Activated naive CD8-positive, alpha-beta T cell treated with anti-CD3 and anti-CD28 coated beads, Interleukin-2, amount 50 U/mL, for 16 hours (primary cell): ENCODE measurements around the gene LIG3.
"Not testable (repeated sequence)": the region's sequence is repeated elsewhere in the genome, so short reads cannot be mapped to it uniquely, and the experiment has no call there.

Source experiments
- DNase-seq: peaks from one replicate; pipeline ENCODE4 v3.0.0-alpha.2; 2020; ENCODE audit warnings: low read depth, low spot score

The LIG3 gene

DNA sequence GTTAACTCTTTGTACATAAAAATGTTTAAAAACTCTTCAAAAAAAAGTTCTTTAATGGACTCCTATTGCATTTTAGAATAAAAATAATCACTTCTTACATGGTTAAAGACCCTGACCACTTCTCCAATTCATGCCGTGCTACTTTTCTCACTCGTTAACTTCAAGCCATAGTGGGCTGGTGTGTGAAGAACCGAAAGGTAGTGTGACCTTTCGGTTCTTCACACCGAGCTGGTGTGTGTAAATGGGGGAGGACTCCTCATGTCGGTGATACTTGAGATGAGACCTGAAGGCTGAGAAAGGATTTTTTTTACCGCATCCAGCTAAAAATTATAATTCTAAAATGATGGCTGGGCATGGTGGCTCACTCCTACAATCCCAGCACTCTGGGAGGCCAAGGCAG is 61.1 kb downstream of the LIG3 start:
- DNase-seq, result no peak

DNA sequence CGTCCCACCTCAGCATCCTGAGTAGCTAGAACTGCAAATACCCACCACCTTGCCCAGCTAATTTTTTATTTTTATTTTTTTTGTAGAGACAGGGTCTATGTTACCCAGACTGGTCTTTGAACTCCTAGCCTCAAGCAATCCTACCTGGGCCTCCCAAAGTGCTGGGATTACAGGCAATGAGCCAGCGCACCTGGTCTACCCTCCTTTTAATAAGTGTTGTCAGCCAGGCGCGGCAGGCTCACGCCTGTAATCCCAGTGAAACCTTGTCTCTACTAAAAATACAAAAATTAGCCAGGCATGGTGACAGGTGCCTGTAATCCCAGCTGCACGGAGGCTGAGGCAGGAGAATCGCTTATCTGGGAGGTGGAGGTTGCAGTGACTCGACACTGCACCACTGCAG is 63.9 kb downstream of the LIG3 start:
- no peak for DNase-seq

- not testable (repeated sequence) for DNase-seq
Observed at GRCh38 chr17:35045458-35045979, 65.2 kb downstream of the LIG3 start.

GRCh38 chr17:35046245-35046644 is 65.9 kb downstream of the LIG3 start:
- no peak for DNase-seq

GRCh38 chr17:35046740-35047283 is 66.5 kb downstream of the LIG3 start:
- peak; percentile 34 for DNase-seq

DNA sequence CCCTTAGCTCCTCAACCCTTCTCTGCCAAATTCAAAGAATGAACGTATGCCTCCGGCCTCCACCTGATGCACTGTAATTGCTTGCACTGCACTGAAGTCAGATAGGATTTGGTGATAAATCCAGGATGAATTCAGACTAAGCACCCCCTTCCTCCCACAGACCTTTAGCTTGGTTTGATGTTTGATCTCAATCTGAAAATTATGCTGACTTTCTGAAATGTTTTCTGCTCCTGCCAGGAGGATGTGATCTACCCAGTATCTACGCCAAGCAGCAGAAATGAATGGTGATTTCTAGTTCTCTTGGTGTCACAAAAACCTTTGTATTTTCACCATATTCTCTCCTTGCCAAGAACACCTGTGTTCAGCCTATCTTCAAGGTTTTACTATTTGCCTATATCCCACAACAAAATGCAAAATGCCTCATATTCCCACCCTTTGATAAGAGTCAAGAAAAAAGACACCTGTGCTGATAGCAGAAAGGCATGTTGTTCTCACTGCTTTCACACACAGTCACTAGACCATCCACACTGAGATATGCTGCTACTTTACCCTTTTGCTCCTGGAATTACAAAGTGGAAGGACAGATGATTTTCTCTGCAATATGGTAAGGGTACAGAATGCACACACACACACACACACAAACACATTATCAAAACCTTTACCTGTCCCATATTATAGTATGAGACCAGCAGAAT is 68.5 kb downstream of the LIG3 start:
- DNase-seq, result no peak

DNA sequence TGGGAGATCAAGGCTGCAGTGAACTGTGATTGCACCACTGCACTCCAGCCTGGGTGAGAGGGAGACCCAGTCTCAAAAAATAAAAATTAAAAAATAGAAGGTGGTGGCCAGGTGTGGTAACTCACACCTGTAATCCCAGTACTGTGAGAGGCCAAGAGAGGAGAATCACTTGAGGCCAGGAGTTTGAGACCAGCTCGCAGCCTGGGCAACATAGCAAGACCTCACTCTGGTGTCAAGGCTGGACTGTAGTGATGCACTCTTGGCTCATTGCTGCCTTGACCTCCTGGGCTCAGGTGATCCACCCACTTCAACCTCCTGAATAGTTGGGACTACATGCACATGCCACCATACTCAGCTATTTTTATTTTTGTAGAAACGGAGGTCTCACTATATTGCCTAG is 69.9 kb downstream of the LIG3 start:
- DNase-seq, result no peak

GRCh38 chr17:35051183-35051578 is 70.9 kb downstream of the LIG3 start:
- no peak for DNase-seq

GRCh38 chr17:35051579-35052240 is 71.4 kb downstream of the LIG3 start:
- DNase-seq, result no peak

- DNase-seq, result no peak
Observed at GRCh38 chr17:35052241-35052610, 71.9 kb downstream of the LIG3 start.

DNA sequence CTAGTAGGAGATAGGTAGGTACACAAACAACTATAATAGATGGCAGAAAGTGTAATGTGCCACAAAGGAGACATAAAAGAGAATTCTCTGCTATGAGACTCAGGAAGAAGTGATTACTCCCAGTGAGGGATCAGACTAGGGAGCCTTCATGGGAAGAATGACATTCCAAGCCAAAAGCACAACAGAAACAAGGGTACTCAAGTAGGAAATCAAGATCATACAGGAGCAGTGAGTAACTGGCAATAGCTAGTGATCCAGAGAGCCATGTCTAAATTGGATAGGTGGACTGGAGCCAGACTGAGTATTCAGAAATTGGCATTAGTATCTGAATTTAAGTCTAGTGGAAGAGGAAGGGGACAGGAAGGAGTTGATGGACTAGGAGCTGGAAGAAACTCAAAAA is 72.5 kb downstream of the LIG3 start:
- DNase-seq, result no peak

DNA sequence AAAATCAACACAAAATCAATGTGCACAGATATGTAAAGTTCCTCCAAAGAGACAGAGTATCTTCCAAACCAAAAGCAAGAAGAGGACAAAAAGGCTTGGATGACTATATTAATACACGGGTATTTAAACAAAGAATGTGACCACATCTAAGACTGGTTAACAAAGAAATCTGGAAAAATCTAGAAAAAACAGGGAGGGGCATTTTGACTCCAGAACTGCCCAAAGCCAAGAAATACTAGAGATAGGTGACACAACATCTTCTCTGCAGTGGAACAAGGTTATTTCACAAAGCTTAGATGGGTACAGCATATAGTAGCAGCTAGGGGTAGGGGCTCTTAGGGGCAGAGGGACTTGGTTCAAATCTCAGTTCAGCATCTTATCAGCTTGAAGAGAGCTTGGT is 72.9 kb downstream of the LIG3 start:
- no peak for DNase-seq

DNA sequence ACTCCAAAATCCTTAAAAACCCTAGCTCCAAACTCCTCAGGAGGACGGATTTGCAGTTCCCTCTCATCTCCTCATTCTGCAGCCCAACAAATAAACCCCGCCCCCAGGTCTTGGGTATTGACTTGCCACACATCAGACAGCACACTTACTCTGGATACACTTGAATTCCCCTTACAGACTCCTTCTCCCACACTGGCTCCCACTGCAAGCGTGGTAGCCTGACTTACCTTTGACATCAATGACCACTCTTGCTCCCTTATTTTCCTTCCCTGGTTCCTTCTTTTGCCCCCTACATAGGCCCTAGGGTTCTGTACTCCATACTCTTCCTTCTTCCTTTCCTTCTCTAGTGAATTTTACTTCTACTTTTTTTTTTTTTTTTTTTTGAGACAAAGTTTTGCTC is 75.7 kb downstream of the LIG3 start:
- DNase-seq, result no peak

GRCh38 chr17:35057332-35057915 is 77.1 kb downstream of the LIG3 start:
- no peak for DNase-seq
